ENCODE measurements around the gene PCDHGA11. TPM values are rescaled to one million over a fixed set of nuclear protein-coding genes. Genes with fewer than 3 reads are reported as not detected.
"Not testable (repeated sequence)": the region's sequence is repeated elsewhere in the genome, so short reads cannot be mapped to it uniquely, and the experiment has no call there.

Gene PCDHGA11
- total and polyA plus RNA-seq, 2 experiments from 2014 or later = 15.3 to 21.7 TPM

DNA sequence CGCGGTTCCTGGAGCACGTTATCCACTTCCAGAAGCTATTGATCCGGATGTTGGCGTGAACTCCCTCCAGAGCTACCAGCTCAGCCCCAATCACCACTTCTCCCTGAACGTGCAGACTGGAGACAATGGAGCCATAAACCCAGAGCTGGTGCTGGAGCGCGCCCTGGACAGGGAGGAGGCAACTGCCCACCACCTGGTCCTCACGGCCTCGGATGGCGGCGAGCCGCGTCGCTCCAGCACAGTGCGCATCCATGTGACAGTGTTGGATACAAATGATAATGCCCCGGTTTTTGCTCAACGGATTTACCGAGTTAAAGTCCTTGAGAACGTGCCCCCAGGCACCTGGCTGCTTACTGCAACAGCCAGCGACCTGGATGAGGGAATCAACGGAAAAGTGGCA lies 17.5 kb upstream of the PCDHGA11 start:
- H3K27me3 ChIP-seq (replicated peaks; ENCODE audit: insufficient read depth) = no peaks in the 10 kb centered on the region
- H3F3A ChIP-seq (ENCODE audit: insufficient read depth) = peaks cover 8% of the 10 kb centered on the region; the same call in 1 of the 2 replicates
- WGBS, 2 experiments (ENCODE audit: low coverage in 1 of 2, low lambda C conversion rate in 2 of 2, missing lambda C conversion rate in 2 of 2) = 34 to 36% methylated on average over 22 of the region's 22 CpGs
- H3K4me2 ChIP-seq (ENCODE audit: unreplicated experiment) = no peak overlapping the region
- H4K20me1 ChIP-seq (ENCODE audit: insufficient read depth) = no peaks in the 10 kb centered on the region
- in situ Hi-C loops (cut with MboI) = no loop called here
- H2AFZ ChIP-seq = peak overlapping the region; percentile 65; the same call in 1 of the 2 replicates
- H3K36me3 ChIP-seq (ENCODE audit: low read depth) = no peaks in the 10 kb centered on the region
- 0 out of 2 replicates have a peak, but pooled peaks cover 4% of the 10 kb centered on the region for H3K79me2 ChIP-seq (ENCODE audit: insufficient read depth)
- peak overlapping the region; percentile 68 for H3K4me3 ChIP-seq
- no peak overlapping the region for H3K9ac ChIP-seq
- no peak for TF ChIP-seq EZH2phosphoT487 (IDR thresholded peaks at IDR 0.05; ENCODE audit: insufficient read depth, low read depth)
- TF ChIP-seq EZH2 (IDR thresholded peaks at IDR 0.05; ENCODE audit: insufficient read depth, poor library complexity, severe bottlenecking) = no peak
- no peaks in the 10 kb centered on the region for H3K9me3 ChIP-seq (ENCODE audit: low read depth)
- H3K4me1 ChIP-seq (ENCODE audit: insufficient read depth) = no peaks in the 10 kb centered on the region; the same call in 1 of the 2 replicates
- H3K9me2 ChIP-seq (ENCODE audit: insufficient read depth) = no peaks in the 10 kb centered on the region
- DNase-seq = no peak
- H3K27ac ChIP-seq = no peak overlapping the region

DNA sequence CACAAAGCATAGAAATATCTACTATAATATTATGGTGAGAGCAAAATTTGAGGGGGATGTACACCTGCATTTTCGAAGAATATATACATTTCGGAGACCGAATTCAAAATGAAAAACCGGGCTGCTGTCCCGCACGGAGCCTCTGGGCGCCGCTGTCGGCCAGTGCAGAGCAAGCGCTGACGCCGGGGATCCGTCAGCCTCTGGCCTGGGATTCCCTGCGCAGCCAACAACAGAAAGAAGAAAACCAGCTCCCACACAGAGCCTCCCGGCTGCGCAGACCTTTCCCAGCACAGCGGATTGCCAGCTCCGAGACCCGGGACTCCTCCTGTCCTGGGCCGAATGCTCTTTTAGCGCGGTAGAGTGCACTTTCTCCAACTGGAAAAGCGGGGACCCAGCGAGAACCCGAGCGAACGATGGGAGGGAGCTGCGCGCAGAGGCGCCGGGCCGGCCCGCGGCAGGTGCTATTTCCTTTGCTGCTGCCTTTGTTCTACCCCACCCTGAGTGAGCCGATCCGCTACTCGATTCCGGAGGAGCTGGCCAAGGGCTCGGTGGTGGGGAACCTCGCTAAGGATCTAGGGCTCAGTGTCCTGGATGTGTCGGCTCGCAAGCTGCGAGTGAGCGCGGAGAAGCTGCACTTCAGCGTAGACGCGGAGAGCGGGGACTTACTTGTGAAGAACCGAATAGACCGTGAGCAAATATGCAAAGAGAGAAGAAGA lies 12.9 kb upstream of the PCDHGA11 start, which contains the start of gene PCDHGB6:
Gene PCDHGB6, plus strand, starts transcription at position 232 of the 716 bp plus-strand sequence. Its CDS starts 182 bp downstream, at position 414.
- H3K79me2 ChIP-seq (ENCODE audit: insufficient read depth); H3K9me2 ChIP-seq (ENCODE audit: insufficient read depth); H3K9me3 ChIP-seq (ENCODE audit: low read depth); H3F3A ChIP-seq (ENCODE audit: insufficient read depth); H3K4me1 ChIP-seq (ENCODE audit: insufficient read depth); in situ Hi-C loops (cut with MboI); H3K27me3 ChIP-seq (replicated peaks; ENCODE audit: insufficient read depth); H4K20me1 ChIP-seq (ENCODE audit: insufficient read depth); H3K36me3 ChIP-seq (ENCODE audit: low read depth): not testable (repeated sequence)
- Histone ChIP-seq H3K4me2 (ENCODE audit: unreplicated experiment) (peak within 1 kb of the TSS; percentile 67), H3K4me3 (peak within 1 kb of the TSS; percentile 68), H3K9ac (peak within 1 kb of the TSS; percentile 56; the same call in 1 of the 2 replicates), H3K27ac (0 out of 2 replicates have a peak within 1 kb of the TSS, but pooled peaks have one; percentile 13), H2AFZ (peak within 1 kb of the TSS; percentile 74)
- WGBS, 2 experiments (ENCODE audit: low coverage in 1 of 2, low lambda C conversion rate in 2 of 2, missing lambda C conversion rate in 2 of 2) = 10 to 12% methylated on average over 41 to 47 of the region's 51 CpGs
- peak; percentile 86 for DNase-seq

- H4K20me1 ChIP-seq (ENCODE audit: insufficient read depth) = no peaks in the 10 kb centered on the region
- no peaks in the 10 kb centered on the region for H3K27me3 ChIP-seq (replicated peaks; ENCODE audit: insufficient read depth)
- H3K4me3 ChIP-seq = no peak overlapping the region
- no peak overlapping the region for H3K4me2 ChIP-seq (ENCODE audit: unreplicated experiment)
- H2AFZ ChIP-seq = no peak overlapping the region
- H3K4me1 ChIP-seq (ENCODE audit: insufficient read depth) = no peaks in the 10 kb centered on the region; the same call in 1 of the 2 replicates
- H3F3A ChIP-seq (ENCODE audit: insufficient read depth) = peaks cover 5% of the 10 kb centered on the region; the same call in 1 of the 2 replicates
- no peak for DNase-seq
- peaks cover 6% of the 10 kb centered on the region; the same call in 1 of the 2 replicates for H3K79me2 ChIP-seq (ENCODE audit: insufficient read depth)
- H3K9me3 ChIP-seq (ENCODE audit: low read depth) = no peaks in the 10 kb centered on the region
- H3K9me2 ChIP-seq (ENCODE audit: insufficient read depth) = no peaks in the 10 kb centered on the region
- H3K9ac ChIP-seq = no peak overlapping the region
- TF ChIP-seq EZH2phosphoT487 (IDR thresholded peaks at IDR 0.05; ENCODE audit: insufficient read depth, low read depth) (no peak), EZH2 (IDR thresholded peaks at IDR 0.05; ENCODE audit: insufficient read depth, poor library complexity, severe bottlenecking) (no peak)
- in situ Hi-C loops (cut with MboI) = no loop called here
- no peaks in the 10 kb centered on the region for H3K36me3 ChIP-seq (ENCODE audit: low read depth)
- 28 to 30% methylated on average over 56 to 59 of the region's 64 CpGs for WGBS, 2 experiments (ENCODE audit: low coverage in 1 of 2, low lambda C conversion rate in 2 of 2, missing lambda C conversion rate in 2 of 2)
- H3K27ac ChIP-seq = no peak overlapping the region
Observed at GRCh38 chr5:141409598-141410306, 11.1 kb upstream of the PCDHGA11 start.

GRCh38 chr5:141411575-141411974 lies 9.3 kb upstream of the PCDHGA11 start:
- in situ Hi-C loops (cut with MboI) = no loop called here
- H3K4me1 ChIP-seq (ENCODE audit: insufficient read depth) = no peaks in the 10 kb centered on the region; the same call in 1 of the 2 replicates
- H3K9me3 ChIP-seq (ENCODE audit: low read depth) = no peaks in the 10 kb centered on the region

More at GRCh38 chr5:141411575-141411974, 9.3 kb upstream of the PCDHGA11 start:
- no peak overlapping the region for H3K4me3 ChIP-seq
- H3K27me3 ChIP-seq (replicated peaks; ENCODE audit: insufficient read depth) = no peaks in the 10 kb centered on the region
- H3K4me2 ChIP-seq (ENCODE audit: unreplicated experiment) = no peak overlapping the region
- H4K20me1 ChIP-seq (ENCODE audit: insufficient read depth) = no peaks in the 10 kb centered on the region
- no peak overlapping the region for H2AFZ ChIP-seq
- no peaks in the 10 kb centered on the region for H3K36me3 ChIP-seq (ENCODE audit: low read depth)
- no peak overlapping the region for H3K9ac ChIP-seq
- DNase-seq = no peak
- H3K27ac ChIP-seq = no peak overlapping the region
- no peaks in the 10 kb centered on the region for H3K9me2 ChIP-seq (ENCODE audit: insufficient read depth)
- 52 to 60% methylated on average over 3 of the region's 3 CpGs for WGBS, 2 experiments (ENCODE audit: low coverage in 1 of 2, low lambda C conversion rate in 2 of 2, missing lambda C conversion rate in 2 of 2)
- H3F3A ChIP-seq (ENCODE audit: insufficient read depth) = peaks cover 5% of the 10 kb centered on the region; the same call in 1 of the 2 replicates
- peaks cover 6% of the 10 kb centered on the region; the same call in 1 of the 2 replicates for H3K79me2 ChIP-seq (ENCODE audit: insufficient read depth)
- TF ChIP-seq EZH2 (IDR thresholded peaks at IDR 0.05; ENCODE audit: insufficient read depth, poor library complexity, severe bottlenecking) = no peak
- TF ChIP-seq EZH2phosphoT487 (IDR thresholded peaks at IDR 0.05; ENCODE audit: insufficient read depth, low read depth) = no peak

Data from GM23248 (cell line).